PC-3 (cell line): ENCODE data around the gene TMA7.

Source experiments
- EZH2 ChIP-seq: fragments of 300-600 bp; sonication (generic); IDR thresholded peaks from one replicate; pipeline ENCODE4 v1.6.1; 2017; ENCODE audit warnings: antibody characterized with exemption, mild to moderate bottlenecking, low read length; ENCODE audit not compliant: unreplicated experiment
- EZH2phosphoT487 ChIP-seq: fragments of 300-600 bp; sonication (generic); IDR thresholded peaks from 2 replicates; pipeline ENCODE4 v1.6.1; 2018; ENCODE audit warnings: mild to moderate bottlenecking, antibody characterized with exemption, low read length, borderline replicate concordance
- TF ChIP-seq, protein P1 (sequence below): fragments of 300-600 bp; sonication (generic); conservative IDR thresholded peaks from 2 replicates; pipeline ENCODE4 v1.5.1; 2017; ENCODE audit warnings: antibody characterized with exemption, low read depth, mild to moderate bottlenecking, low read length

GRCh38 chr3:48413611-48414010 lies 26.4 kb upstream of the TMA7 start:
- TF ChIP-seq, protein P1, sequence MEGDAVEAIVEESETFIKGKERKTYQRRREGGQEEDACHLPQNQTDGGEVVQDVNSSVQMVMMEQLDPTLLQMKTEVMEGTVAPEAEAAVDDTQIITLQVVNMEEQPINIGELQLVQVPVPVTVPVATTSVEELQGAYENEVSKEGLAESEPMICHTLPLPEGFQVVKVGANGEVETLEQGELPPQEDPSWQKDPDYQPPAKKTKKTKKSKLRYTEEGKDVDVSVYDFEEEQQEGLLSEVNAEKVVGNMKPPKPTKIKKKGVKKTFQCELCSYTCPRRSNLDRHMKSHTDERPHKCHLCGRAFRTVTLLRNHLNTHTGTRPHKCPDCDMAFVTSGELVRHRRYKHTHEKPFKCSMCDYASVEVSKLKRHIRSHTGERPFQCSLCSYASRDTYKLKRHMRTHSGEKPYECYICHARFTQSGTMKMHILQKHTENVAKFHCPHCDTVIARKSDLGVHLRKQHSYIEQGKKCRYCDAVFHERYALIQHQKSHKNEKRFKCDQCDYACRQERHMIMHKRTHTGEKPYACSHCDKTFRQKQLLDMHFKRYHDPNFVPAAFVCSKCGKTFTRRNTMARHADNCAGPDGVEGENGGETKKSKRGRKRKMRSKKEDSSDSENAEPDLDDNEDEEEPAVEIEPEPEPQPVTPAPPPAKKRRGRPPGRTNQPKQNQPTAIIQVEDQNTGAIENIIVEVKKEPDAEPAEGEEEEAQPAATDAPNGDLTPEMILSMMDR, result no peak
- TF ChIP-seq EZH2 (no peak), EZH2phosphoT487 (no peak)
